Mammary epithelial cell (primary cell): Measurements from ENCODE around the gene EPB41L4A.

Source experiments
- EZH2 ChIP-seq: IDR thresholded peaks from 2 replicates; pipeline ENCODE4 v1.6.1; 2012; ENCODE audit warnings: low read length, inconsistent platforms, borderline replicate concordance
- TF ChIP-seq, protein P1 (sequence below), 2 donors: IDR thresholded peaks in 1 of 2; conservative IDR thresholded peaks in 1 of 2; 2 replicates each; pipeline ENCODE4 v1.5.1; 2011 to 2012; ENCODE audit warnings: inconsistent platforms in 2 of 2, low read length in 2 of 2, mild to moderate bottlenecking in 2 of 2, control low read depth in 1 of 2, low read depth in 1 of 2; ENCODE audit not compliant: insufficient read depth in 1 of 2; ENCODE audit errors: extremely low read depth in 1 of 2

DNA sequence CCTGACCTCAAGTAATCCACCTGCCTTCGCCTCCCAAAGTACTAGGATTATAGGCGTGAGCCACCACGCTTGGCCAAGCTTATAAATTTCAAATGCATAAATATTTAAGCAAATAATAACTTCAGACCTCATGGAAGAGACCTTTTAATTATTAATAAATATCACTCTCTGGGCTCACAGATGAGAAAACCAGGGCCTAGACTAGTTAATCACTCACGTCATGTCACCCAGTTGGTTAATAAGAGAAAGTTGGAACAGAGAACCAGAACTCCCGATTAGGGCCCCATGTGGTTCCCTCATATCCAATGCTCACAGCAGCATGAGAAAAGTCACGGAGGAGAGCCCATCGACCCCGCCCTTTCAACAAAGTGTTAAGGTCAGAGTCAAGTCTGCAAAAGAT lies 79.3 kb downstream of the EPB41L4A start:
- no peak for TF ChIP-seq EZH2
- TF ChIP-seq, protein P1, sequence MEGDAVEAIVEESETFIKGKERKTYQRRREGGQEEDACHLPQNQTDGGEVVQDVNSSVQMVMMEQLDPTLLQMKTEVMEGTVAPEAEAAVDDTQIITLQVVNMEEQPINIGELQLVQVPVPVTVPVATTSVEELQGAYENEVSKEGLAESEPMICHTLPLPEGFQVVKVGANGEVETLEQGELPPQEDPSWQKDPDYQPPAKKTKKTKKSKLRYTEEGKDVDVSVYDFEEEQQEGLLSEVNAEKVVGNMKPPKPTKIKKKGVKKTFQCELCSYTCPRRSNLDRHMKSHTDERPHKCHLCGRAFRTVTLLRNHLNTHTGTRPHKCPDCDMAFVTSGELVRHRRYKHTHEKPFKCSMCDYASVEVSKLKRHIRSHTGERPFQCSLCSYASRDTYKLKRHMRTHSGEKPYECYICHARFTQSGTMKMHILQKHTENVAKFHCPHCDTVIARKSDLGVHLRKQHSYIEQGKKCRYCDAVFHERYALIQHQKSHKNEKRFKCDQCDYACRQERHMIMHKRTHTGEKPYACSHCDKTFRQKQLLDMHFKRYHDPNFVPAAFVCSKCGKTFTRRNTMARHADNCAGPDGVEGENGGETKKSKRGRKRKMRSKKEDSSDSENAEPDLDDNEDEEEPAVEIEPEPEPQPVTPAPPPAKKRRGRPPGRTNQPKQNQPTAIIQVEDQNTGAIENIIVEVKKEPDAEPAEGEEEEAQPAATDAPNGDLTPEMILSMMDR (conservative IDR thresholded peaks at IDR 0.05 in 1 of 2, IDR thresholded peaks at IDR 0.05 in 1 of 2; ENCODE audit: extremely low read depth in 1 of 2, insufficient read depth in 1 of 2, low read depth in 1 of 2, low read length in 2 of 2): no peak
